Mucosa of rectum (tissue), 2 donors: ENCODE measurements around the gene PDC.

Experiments used
- H3K27ac ChIP-seq, 2 donors: one replicate each; pipeline ENCODE4 v1.7.0; 2013; ENCODE audit warnings: inconsistent platforms in 2 of 2, low read depth in 2 of 2, low read length in 2 of 2
- H3K27me3 ChIP-seq, 2 donors: one replicate each; pipeline ENCODE4 v1.7.0; 2013; ENCODE audit warnings: low read length in 2 of 2; ENCODE audit not compliant: control insufficient read depth in 2 of 2, insufficient read depth in 2 of 2
- H3K36me3 ChIP-seq, 2 donors: one replicate each; pipeline ENCODE4 v1.7.0; 2013; ENCODE audit warnings: low read length in 2 of 2; ENCODE audit not compliant: control insufficient read depth in 2 of 2, insufficient read depth in 2 of 2
- H3K4me1 ChIP-seq, 2 donors: one replicate each; pipeline ENCODE4 v1.7.0; 2013; ENCODE audit warnings: low read length in 2 of 2, mild to moderate bottlenecking in 1 of 2; ENCODE audit not compliant: control insufficient read depth in 2 of 2, insufficient read depth in 2 of 2
- H3K4me3 ChIP-seq, 2 donors: one replicate each; pipeline ENCODE4 v1.7.0; 2013; ENCODE audit warnings: low read length in 2 of 2
- H3K9ac ChIP-seq, 2 donors: one replicate each; pipeline ENCODE4 v1.7.0; 2013; ENCODE audit warnings: low read length in 2 of 2, low read depth in 1 of 2, mild to moderate bottlenecking in 1 of 2
- H3K9me3 ChIP-seq, 2 donors: one replicate each; pipeline ENCODE4 v1.7.0; 2013; ENCODE audit warnings: low read length in 2 of 2; ENCODE audit not compliant: control insufficient read depth in 2 of 2
- donor health status: healthy.
- donor health status: Normal muscosa, but diverticular disease.

PDC gene

DNA sequence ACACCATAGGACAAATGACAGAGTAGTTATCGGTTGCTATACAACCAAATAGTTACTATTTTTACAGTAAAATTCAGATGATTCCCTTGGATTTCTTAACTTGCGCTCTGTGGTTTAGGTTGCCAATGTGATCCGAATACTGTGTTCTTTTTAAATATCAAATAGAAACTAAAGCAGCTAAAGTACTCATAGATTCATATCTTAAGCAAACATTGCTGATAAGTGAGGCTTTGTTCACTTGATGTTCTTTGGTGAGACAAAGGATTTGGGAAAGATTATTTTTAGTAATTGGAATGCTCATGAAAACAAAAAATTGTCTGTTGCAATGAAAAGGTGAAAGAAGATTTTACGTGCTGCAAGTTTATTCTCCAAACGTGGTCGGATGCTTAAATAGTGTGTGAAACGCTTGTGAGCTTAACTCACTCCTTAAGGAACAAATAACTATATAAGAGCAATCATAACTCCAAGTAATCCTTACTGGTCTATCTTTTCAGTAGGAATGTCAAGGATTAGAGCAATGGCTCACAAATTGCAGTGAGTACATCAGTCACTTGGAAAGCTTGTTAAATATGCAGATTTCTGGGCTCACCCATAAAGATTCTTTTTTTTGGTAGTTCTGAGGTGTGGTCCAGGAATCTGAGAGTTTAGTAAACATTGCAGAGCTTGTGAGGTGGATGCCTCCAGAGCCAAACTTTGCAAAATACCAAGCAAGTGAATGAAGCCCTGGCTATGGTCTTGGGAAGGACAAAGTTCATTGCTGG, 31.8 kb upstream of the PDC start:
- Histone ChIP-seq H3K27me3 (no peaks in the 10 kb centered on the region), H3K4me1 (no peaks in the 10 kb centered on the region), H3K4me3 (no peak overlapping the region), H3K36me3 (no peaks in the 10 kb centered on the region), H3K27ac (no peak overlapping the region), H3K9me3 (no peaks in the 10 kb centered on the region), H3K9ac (no peak overlapping the region)

- H3K27me3 ChIP-seq = no peaks in the 10 kb centered on the region
- no peak overlapping the region for H3K27ac ChIP-seq
- no peaks in the 10 kb centered on the region for H3K4me1 ChIP-seq
- H3K9me3 ChIP-seq = no peaks in the 10 kb centered on the region
- no peaks in the 10 kb centered on the region for H3K36me3 ChIP-seq
- H3K9ac ChIP-seq = no peak overlapping the region
- no peak overlapping the region for H3K4me3 ChIP-seq
These were observed 30.4 kb upstream of the PDC start for GRCh38 chr1:186491336-186491735.

DNA sequence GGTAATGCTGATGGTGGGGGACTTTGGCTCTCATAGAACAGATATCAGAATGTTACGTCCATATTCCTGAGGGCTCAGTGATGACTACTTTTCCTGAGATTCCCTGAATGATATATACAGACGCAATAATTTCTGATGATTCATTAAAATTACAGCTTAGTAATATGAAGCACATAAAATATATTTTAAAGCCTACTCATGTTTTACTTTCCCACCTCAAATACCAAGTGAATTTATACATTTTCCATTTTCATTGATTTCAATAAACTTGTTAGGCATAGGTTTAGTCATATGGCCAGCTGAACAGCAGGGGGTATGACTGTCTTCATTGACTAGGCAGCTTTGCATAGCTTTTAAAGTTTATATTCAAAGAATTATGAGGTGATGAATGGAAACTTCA, 26.2 kb upstream of the PDC start:
- H3K36me3 ChIP-seq = no peaks in the 10 kb centered on the region
- no peak overlapping the region for H3K9ac ChIP-seq
- no peaks in the 10 kb centered on the region for H3K9me3 ChIP-seq
- no peaks in the 10 kb centered on the region for H3K4me1 ChIP-seq
- H3K27ac ChIP-seq = no peak overlapping the region
- H3K27me3 ChIP-seq = no peaks in the 10 kb centered on the region
- no peak overlapping the region for H3K4me3 ChIP-seq

- H3K27me3 ChIP-seq = no peaks in the 10 kb centered on the region
- H3K27ac ChIP-seq = no peak overlapping the region
- no peaks in the 10 kb centered on the region for H3K9me3 ChIP-seq
- no peak overlapping the region for H3K9ac ChIP-seq
- no peaks in the 10 kb centered on the region for H3K36me3 ChIP-seq
- H3K4me1 ChIP-seq = no peaks in the 10 kb centered on the region
- no peak overlapping the region for H3K4me3 ChIP-seq
These were observed 25.1 kb upstream of the PDC start for GRCh38 chr1:186486061-186486460.

GRCh38 chr1:186483561-186483960, 22.6 kb upstream of the PDC start:
- H3K4me3 ChIP-seq = no peak overlapping the region
- H3K4me1 ChIP-seq = no peaks in the 10 kb centered on the region
- no peaks in the 10 kb centered on the region for H3K36me3 ChIP-seq
- H3K27me3 ChIP-seq = no peaks in the 10 kb centered on the region
- H3K9ac ChIP-seq = no peak overlapping the region
- H3K9me3 ChIP-seq = no peaks in the 10 kb centered on the region
- no peak overlapping the region for H3K27ac ChIP-seq

- H3K9ac ChIP-seq = no peak overlapping the region
- no peaks in the 10 kb centered on the region for H3K27me3 ChIP-seq
- no peaks in the 10 kb centered on the region for H3K9me3 ChIP-seq
- no peak overlapping the region for H3K27ac ChIP-seq
- no peaks in the 10 kb centered on the region for H3K36me3 ChIP-seq
- H3K4me3 ChIP-seq = no peak overlapping the region
- no peaks in the 10 kb centered on the region for H3K4me1 ChIP-seq
These were observed 21.8 kb upstream of the PDC start for GRCh38 chr1:186482661-186483255.

- H3K27me3 ChIP-seq = no peaks in the 10 kb centered on the region
- no peak overlapping the region for H3K9ac ChIP-seq
- no peaks in the 10 kb centered on the region for H3K4me1 ChIP-seq
- no peak overlapping the region for H3K4me3 ChIP-seq
- no peak overlapping the region for H3K27ac ChIP-seq
- H3K9me3 ChIP-seq = no peaks in the 10 kb centered on the region
- H3K36me3 ChIP-seq = no peaks in the 10 kb centered on the region
These were observed 20.5 kb upstream of the PDC start for GRCh38 chr1:186481303-186481888.

- H3K36me3 ChIP-seq = no peaks in the 10 kb centered on the region
- H3K4me1 ChIP-seq = no peaks in the 10 kb centered on the region
- H3K4me3 ChIP-seq = no peak overlapping the region
- no peaks in the 10 kb centered on the region for H3K27me3 ChIP-seq
- no peaks in the 10 kb centered on the region for H3K9me3 ChIP-seq
- H3K27ac ChIP-seq = no peak overlapping the region
- no peak overlapping the region for H3K9ac ChIP-seq
These were observed 18.2 kb upstream of the PDC start for GRCh38 chr1:186479162-186479561.

DNA sequence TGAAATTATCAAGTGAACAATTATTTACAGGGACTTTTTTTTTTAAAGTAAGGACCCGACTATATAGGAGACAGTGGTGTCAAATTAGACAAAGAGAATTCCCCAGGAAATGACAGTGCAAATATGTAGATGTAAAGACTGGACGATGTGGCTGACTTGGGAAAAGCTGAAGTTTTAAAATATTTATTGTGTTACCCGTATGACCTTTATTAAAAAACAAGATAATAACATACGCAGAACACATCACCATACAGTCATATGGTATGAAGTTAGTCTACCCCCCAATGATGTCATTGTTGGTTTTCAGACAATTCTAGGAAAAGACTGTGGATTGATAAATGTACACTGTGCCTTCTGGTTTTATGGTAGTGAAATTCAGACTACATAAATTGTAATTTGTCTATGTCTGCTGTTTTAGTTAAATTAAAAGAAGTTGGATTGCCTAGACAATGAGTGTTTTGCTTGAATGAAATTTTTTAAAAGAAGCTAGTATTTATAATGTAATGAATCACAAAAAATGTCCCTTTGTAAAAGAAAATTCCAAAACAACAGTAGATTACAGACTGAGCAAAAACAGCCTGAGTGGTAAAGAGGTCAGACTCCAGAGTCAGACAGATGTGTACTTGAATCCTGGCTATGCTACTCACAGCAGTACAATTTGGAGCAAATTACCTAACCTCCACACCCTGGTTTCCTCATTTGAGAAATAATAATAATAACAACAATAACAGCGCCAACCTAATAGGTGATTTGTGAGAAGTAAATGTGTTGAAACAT, 15.5 kb upstream of the PDC start:
- no peaks in the 10 kb centered on the region for H3K9me3 ChIP-seq
- H3K9ac ChIP-seq = no peak overlapping the region
- no peaks in the 10 kb centered on the region for H3K4me1 ChIP-seq
- no peaks in the 10 kb centered on the region for H3K27me3 ChIP-seq
- no peak overlapping the region for H3K4me3 ChIP-seq
- H3K36me3 ChIP-seq = no peaks in the 10 kb centered on the region
- H3K27ac ChIP-seq = no peak overlapping the region

DNA sequence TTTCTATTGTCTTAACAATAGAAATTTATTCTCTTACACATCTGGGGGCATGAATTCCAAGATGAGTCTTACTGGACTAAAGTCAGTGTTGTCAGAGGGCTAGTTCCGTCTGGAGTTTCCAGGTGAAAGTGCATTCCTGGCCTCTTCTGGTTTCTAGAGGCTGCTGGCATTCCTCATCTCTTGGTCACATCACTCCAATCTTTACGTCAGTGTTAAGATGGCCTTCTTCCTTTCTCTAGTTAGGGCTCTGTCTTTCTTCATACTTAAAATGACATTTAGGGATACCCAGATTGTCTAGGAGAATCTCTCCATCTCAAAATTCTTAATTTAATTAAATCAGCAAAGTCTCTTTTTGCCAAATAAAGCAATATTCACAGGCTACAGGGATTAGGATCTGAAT, 13.3 kb upstream of the PDC start:
- Histone ChIP-seq H3K4me3 (no peak overlapping the region), H3K27ac (no peak overlapping the region), H3K27me3 (no peaks in the 10 kb centered on the region), H3K4me1 (no peaks in the 10 kb centered on the region), H3K9ac (no peak overlapping the region), H3K36me3 (no peaks in the 10 kb centered on the region), H3K9me3 (no peaks in the 10 kb centered on the region)
